ENCODE measurements around the gene POGZ.

The POGZ gene, protein sequence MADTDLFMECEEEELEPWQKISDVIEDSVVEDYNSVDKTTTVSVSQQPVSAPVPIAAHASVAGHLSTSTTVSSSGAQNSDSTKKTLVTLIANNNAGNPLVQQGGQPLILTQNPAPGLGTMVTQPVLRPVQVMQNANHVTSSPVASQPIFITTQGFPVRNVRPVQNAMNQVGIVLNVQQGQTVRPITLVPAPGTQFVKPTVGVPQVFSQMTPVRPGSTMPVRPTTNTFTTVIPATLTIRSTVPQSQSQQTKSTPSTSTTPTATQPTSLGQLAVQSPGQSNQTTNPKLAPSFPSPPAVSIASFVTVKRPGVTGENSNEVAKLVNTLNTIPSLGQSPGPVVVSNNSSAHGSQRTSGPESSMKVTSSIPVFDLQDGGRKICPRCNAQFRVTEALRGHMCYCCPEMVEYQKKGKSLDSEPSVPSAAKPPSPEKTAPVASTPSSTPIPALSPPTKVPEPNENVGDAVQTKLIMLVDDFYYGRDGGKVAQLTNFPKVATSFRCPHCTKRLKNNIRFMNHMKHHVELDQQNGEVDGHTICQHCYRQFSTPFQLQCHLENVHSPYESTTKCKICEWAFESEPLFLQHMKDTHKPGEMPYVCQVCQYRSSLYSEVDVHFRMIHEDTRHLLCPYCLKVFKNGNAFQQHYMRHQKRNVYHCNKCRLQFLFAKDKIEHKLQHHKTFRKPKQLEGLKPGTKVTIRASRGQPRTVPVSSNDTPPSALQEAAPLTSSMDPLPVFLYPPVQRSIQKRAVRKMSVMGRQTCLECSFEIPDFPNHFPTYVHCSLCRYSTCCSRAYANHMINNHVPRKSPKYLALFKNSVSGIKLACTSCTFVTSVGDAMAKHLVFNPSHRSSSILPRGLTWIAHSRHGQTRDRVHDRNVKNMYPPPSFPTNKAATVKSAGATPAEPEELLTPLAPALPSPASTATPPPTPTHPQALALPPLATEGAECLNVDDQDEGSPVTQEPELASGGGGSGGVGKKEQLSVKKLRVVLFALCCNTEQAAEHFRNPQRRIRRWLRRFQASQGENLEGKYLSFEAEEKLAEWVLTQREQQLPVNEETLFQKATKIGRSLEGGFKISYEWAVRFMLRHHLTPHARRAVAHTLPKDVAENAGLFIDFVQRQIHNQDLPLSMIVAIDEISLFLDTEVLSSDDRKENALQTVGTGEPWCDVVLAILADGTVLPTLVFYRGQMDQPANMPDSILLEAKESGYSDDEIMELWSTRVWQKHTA (N-terminal part only)

DNA sequence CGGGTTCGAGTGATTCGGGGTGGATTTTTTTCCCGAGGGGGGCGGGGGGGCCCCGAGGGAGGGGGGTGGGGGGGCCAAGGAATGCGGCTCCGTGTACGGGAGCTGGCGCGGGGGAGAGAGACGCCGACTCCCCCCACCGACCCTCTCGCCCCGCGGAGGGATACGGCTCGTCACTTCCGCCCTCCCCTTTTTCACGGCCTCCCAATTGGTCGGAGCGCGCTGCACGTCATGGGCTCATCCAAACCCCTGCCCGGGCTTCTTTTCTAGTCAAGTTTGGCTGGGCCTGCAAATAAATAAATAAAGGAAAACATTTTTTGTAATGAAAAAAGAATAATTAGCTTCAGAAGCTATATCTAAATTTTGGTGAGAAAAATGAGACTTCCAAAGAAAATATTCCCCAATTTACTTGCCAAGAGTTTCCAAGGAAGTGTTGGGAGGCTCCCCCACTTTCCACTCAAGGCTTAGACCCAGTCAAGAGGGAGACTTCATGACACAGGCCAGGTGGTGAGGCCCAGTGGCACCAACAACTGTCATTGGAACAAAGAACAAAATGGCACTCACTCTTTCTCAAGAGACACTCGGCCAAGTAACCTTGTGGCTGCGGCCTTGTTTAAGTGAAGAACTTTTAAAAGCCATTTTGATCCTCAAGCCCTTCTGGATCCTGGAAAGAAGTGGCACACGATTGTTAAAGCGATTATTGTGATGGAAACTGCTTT is at the start of gene POGZ:
Gene POGZ (minus strand): TSS at position 164 of the 716 bp plus-strand sequence. CDS start 17,290 bp downstream, outside the sequence.
- peak; percentile 93 for DNase-seq (ENCODE audit: low spot score)

DNA sequence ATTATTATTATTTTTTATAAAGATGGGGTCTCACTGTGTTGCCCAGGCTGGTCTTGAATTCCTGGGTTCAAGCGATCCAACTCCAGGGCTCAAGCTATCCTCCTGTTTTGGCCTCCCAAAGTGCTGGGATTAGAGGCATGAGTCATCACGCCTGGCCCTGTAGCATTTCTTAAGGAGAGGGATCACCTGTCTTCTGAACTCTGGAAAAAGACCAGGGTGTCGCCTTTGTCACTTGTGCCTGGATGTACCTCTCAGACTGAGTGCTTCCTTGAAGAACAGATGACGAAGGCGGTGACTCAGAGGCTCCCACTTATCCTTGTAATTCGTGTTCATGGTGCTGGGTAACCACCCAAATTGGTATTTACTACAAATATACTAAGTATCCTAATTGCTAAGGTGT is 49.5 kb upstream of the POGZ start:
- no peak for DNase-seq (ENCODE audit: low spot score)

DNA sequence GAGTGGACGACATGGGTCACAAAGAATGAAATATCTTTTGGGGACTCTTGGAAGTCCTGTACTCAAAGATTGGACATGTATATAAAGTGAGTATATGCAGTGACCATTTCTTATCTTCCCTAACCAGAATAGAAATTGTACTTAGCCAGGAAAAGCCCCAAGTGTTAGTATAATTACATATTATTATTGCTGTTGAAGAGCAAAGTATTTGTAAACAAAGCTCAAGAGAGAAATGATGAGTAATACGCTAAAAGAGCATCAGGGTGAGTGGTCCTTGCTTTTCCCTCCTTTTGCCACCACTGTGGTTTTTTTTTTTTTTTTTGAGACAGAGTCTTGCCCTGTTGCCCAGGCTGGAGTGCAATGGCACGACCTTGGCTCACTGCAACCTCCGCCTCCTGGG is 45.5 kb upstream of the POGZ start:
- no peak for DNase-seq (ENCODE audit: low spot score)

DNA sequence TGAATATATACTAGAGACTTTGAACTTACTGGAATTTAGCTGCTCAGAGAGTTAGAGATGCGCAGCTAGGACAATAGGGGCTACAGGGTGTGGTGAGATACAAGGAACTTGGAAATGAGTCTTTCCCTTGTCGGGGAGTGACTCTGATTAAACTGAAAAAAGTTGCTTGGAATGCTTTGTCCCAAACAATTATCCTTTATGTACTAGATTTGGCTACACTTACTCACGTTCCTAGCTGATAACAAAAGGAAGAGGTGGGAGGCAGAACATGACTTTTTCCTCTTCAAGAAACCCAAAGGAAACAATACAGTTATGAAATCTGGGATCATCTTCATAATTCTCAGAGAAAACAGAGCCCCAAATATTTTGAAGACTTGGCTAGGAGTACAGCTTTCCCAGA is 45.0 kb upstream of the POGZ start:
- no peak for DNase-seq (ENCODE audit: low spot score)

DNA sequence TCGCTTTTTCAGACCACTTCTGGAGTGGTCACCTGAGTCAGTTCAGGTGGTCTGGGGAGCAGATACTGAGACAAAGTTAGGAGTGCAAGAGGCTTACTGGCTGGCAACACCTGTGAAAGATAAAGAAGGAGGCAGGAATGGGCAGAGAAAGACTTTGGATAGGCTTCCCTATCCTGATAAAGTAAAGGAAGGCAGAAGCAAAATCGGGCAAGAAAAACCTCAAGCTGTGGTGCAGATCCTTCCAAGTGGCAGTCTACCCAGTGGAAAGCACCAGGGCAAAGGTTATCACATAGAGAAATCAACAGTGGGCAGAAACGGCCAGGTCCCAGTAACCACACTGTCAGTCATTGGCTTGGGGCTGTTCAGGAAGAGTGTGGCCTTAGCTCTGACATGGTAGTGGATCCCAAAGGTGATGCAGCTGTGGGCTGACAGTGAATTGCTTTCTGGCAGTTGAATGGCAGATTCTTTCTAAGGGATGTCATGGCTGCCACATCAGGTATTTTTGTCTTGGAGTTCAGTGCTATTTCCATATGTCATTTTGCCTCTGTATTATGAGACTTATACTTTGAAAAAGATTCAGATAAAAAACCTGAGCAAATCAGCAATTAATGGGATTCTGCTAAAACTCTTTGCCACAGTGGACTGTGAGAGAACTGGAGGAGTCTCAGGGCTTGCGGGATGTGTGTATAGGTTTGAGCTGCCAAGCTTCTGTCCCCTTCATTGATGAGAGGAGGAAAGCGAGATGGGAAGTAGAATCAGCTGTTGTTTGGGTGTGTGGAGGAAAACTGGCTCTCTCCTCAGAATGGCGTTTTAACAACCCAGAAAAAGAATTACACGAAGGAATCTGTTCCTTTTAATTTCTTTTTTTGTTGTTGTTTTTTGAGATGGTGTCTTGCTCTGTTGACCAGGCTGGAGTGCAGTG is 43.8 kb upstream of the POGZ start:
- no peak for DNase-seq (ENCODE audit: low spot score)

DNA sequence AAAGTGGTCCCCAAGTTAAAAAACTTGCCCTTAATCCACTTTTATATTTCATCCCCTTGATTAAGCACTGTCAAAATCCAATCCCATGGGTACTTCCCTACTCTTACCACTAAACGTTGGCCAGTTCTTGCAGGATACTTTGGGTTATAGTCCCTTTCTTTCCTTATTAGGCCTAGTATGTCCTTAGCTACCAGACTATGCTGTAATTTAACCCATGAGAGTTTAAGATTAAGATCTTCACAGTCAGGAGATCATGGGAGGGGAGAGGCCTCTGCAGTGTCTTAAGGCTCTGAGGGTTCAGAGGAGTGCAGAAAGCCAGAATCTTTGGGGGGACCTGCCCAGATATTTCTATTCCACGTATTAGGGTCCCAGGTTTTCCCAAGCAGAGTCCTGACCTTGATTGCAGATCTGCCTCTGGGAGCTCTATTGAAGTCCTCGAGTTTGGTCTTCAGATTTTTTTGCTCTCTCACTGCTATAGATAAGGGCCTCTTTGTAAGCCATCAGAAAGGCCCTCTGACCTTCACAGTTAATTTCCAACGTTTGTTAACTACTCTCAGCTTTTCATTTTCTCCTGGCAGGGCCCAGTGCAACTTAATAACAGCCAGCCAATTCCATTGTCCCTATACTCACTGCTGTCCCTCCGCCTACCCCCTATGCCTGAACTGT is 42.9 kb upstream of the POGZ start:
- DNase-seq (ENCODE audit: low spot score): peak; percentile 60

DNA sequence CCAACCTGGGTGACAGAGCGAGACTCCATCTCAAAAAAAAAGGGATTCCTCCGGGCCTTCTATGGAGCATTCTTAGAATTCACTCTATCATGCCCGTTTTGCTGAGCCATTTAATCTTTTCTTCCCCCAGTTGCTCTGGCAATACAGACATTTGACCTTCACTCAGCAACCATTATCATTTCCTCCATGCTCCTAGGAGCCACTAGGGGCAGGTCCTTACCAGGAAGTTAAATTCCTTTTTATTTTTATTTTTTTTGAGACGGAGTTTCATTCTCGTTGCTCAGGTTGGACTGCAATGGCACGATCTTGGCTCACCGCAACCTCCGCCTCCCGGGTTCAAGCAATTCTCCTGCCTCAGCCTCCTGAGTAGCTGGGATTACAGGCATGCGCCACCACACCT is 42.2 kb upstream of the POGZ start:
- no peak for DNase-seq (ENCODE audit: low spot score)

DNA sequence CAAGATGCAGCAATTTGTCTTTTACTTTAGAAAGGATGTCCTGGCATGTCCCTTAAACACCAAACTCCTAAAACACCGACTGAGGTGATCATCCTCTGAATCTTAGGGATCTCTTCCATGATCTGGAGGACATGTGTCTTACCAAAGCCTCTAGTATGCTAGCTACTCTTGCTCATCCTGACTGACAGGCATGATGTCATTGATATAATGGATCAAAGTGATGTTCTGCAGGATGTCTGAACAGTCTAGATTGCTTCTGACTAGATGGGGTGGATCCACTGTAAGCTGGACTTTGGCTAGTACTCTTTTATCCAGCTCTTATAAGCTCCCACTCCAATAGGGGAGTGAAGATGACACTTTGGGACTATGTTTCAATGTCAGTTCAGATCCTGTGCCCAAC is 40.6 kb upstream of the POGZ start:
- DNase-seq (ENCODE audit: low spot score): no peak

DNA sequence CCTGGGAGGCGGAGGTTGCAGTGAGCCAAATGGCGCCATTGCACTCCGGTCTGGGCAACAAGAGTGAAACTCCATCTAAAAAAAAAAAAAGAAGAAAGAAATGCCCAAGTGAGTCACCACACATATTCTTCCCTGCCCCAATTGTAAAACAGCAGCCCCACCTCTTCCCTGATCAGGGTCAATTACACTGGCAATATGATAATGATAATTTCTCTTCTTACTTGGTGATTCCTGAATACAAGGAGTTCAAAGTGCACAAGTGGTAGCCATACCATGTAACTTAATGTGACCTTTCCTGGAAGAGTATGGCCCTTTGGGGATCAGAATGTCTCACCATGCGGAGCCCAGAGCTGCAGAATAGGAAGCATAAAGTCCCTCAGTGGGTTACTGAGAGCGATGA is 40.1 kb upstream of the POGZ start:
- no peak for DNase-seq (ENCODE audit: low spot score)

DNA sequence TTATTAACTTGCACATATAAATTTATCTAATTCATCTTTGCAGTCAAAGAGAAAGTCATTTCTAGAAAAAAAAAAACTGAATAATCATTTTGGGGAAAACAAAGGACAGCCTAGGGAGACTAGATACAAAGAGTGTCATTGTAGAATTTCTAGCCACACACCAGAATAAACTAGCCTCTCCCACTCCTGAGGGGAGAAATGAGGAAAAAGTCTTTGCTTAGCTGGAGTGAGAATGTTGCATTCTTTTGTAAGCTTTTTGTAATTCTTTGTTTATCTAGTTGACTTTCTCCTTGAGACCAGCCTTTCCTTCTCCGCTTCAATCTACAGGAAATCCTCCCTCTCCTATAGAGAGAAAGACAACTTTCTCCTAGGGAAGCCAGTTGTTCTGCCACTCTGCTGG is 36.0 kb upstream of the POGZ start:
- DNase-seq (ENCODE audit: low spot score): peak; percentile 86

DNA sequence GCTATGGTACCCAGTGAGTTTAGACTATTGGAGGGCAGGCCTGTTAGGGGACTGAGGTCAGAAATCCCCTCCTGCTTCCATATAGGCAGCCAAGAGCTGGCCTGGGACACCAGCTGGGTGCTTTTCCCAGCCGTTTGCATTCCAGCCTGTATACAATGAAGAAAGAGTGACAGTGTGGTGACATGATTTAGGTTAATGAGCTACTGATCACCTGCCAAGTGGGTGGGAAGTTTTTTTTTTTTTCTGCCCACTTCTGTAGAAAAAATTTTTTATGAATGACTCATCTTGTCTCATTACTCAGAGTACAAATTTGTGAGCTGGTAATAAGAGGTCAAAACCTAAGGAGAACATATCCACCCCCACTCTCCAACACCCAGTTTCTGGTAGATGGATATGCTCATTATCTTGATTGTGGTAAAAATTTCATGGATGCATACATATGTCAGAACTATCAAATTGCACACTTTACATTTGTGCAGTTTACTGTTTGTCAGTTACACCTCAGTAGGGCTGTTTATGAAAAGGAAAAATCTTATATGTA is 35.5 kb upstream of the POGZ start:
- peak; percentile 79 for DNase-seq (ENCODE audit: low spot score)

DNA sequence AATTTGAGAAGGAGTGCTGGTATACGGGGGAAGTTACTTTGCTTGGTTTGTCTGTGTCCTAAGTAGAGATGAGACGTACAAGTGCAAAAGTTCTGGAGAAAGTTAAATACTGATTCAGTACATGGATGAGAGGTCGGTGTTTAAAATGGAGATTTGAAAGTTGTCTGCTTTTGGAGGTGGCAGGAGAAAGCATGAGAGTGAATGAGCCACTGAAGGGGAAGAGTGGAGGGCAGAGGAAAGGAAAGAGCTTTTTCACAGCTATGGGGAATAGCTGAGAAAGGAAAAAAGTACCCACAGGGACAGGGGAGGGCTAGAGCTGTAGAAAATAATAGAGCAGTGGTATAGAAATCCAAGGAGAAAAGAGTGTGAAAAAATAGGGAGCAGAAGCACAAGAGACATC is 33.7 kb upstream of the POGZ start:
- no peak for DNase-seq (ENCODE audit: low spot score)

DNA sequence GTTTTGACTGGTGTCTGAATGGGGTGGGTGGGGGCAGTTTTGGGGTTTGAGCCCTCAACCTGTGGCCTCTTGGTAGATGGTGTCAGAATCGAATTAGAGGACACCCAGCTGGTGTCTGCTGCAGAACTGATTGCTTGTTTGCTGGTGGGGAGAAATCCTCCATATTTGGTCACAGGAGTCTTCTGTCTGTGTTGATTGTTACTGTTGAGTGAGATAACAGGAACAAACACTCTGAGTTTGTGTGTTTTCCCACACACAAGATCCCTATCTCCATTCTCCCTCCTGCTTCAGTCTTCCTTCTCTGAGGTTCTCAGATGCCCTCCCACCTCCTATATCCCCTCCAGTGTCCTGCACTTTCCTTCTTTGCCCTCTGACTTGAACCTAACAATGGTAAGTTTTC is 32.8 kb upstream of the POGZ start:
- DNase-seq (ENCODE audit: low spot score): no peak

DNA sequence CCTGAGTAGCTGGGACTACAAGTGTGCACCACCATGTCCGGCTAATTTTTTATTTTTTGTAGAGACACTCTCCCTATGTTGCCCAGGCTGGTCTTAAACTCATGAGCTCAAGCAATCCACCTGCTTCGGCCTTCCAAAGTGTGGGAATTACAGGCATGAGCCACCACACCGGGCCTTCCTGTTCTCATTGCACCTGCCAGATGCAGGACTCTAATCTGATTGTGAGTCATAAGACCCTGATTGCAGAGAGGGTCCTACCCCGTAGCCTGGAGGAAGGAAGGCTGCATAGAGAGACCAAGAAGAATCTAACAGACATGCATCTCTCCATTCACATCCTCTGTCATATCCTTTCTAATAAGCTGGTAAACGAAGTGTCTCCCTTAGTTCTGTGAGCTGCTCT is 32.3 kb upstream of the POGZ start:
- no peak for DNase-seq (ENCODE audit: low spot score)

DNA sequence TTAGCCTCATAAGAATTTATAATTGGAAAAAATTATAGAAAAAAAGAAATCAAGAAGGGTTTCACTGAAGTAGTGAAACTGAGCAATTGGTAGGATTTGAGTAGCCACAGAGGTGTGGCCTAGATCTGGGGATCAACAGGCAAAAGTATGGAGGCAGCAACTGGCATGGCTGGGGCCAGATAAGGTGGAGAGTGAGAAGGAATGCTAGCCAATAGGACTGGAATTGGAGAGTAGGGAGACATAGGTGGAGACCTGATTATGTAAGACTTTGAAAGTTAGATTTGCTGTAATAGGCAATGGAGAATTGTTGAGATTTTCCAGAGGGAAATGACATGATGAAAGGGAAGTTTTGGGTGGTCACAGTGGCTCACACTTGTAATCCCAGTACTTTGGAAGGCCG is 27.3 kb upstream of the POGZ start:
- no peak for DNase-seq (ENCODE audit: low spot score)

DNA sequence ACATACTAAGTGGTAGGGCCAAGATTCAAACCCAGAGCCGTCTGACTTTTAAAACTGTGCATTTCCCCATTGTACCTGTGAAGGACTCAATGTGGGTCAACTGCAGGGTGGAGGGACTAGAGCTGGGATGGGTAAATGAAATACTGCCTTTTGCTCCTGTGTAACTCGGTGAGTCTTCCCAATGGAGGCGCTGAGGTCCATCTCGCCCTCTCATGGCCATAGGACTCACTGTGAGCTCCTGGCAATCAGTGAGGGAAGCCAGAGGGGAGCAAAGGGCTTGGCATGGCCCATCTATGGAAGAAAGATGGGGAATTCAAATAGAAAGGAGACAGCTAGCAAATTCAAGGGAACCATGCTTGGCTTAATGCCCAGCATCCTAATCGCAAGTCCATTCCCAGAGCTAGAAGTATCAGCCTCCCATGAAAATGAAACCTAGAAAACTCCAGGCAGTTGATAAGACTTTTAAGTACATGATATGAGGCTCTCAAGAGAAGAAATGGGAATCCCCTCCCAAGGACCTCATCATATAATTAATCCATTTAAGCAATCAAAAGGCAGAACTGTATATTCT is 26.5 kb upstream of the POGZ start:
- no peak for DNase-seq (ENCODE audit: low spot score)

DNA sequence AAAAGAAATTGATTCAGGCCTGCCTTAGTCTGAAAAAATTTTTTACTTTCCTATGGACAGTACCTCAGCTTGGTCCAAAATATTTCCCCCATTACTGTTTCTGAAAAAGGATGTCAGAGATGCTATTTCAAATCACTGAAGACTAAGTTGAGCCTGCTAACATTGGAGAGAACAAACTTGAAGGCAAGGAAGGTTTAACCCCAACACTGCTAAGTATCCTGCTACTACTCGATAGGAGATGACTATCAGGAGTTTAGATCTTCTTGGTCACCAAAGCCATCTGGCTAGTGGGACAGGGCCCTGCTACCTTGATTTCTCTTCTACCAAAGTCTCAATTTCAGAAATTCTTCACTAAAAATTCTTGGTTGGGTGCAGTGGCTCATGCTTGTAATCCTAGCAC is 22.7 kb upstream of the POGZ start:
- no peak for DNase-seq (ENCODE audit: low spot score)

DNA sequence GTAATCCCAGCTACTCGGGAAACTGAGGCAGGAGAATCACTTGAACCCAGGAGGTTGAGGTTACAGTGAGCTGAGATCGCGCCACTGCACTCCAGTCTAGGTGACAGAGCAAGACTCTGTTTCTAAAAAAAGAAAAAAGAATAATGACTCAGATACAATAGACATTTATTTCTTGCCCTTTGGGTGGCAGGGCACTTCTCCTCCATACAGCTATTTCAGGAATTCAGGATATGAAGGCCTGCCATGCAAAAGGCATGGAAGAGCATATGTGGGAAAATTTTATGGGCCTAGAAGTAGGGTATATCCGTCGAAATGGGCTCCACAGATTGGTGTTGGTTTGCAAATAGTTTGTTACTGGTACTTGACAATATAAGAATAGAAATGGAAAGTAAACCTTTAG is 20.2 kb upstream of the POGZ start:
- DNase-seq (ENCODE audit: low spot score): no peak

DNA sequence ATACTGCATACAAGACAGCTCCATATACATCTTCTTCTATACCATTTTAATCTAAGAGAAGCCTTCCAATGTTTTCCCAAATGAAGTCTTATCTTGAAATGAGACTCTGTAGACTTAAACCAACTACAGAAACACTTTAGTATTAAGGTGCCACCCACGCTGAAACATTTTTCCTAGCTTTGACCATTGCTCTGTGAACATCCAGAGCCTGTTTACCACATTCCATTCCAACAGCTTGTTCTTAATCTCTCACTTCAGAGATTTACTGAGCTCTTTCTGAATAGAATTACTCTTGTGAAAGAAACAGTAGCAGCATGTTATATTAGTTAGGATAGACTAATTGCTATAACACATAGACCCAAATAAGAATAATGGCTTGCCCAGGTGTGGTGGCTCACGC is 19.6 kb upstream of the POGZ start:
- DNase-seq (ENCODE audit: low spot score): no peak
